ENCODE measurements around the gene PPP1R9B. TPM values are rescaled to one million over a fixed set of nuclear protein-coding genes. Genes with fewer than 3 reads are reported as not detected.

Gene PPP1R9B
- total RNA-seq, 3 donors from 2014 or later (not counting 1 experiment from before 2014, with no cell fraction given): 124 to 162 (median 135) TPM

DNA sequence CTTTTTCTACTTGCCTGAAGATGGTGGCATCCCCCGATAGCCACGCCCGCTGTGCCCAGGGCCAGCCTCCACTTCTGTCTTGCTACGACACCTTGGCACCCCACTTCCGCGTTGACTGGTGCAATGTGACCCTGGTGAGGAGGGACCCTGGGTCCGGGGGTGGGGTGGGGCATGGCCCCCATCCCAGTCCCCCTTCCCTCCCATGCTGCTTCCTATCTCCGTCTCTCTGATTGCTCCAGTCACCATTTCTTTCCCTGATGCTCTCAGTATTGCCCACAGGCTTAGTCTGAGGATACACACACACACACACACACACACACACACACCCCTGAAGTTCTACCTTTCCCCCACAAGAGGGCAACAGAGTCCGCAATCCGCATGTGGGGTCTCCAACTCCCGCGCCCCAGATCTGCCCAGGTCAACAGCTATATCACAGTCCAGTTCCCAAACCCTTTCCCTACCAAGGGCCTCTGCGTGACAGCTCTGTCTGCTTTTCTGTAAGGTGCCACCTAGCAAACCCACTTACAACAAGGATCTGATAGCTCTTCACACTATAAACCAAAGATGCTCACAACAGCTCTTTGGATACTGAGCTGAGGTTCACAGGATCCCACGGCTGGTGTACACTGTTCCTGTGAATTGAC lies 18.8 kb upstream of the PPP1R9B start:
- Histone ChIP-seq H3K27ac (ENCODE audit: low read length) (peak overlapping the region; percentile 43), H3K4me1 (ENCODE audit: control insufficient read depth, insufficient read depth, low read length) (peaks cover 17% of the 10 kb centered on the region), H3K27me3 (ENCODE audit: control insufficient read depth, insufficient read depth, low read length) (no peaks in the 10 kb centered on the region), H3K4me3 (ENCODE audit: low read length) (peak overlapping the region; percentile 7), H3K36me3 (ENCODE audit: control insufficient read depth, insufficient read depth, low read length) (no peaks in the 10 kb centered on the region), H3K9me3 (ENCODE audit: control insufficient read depth, insufficient read depth, low read length) (no peaks in the 10 kb centered on the region)
- TF ChIP-seq, protein P1, sequence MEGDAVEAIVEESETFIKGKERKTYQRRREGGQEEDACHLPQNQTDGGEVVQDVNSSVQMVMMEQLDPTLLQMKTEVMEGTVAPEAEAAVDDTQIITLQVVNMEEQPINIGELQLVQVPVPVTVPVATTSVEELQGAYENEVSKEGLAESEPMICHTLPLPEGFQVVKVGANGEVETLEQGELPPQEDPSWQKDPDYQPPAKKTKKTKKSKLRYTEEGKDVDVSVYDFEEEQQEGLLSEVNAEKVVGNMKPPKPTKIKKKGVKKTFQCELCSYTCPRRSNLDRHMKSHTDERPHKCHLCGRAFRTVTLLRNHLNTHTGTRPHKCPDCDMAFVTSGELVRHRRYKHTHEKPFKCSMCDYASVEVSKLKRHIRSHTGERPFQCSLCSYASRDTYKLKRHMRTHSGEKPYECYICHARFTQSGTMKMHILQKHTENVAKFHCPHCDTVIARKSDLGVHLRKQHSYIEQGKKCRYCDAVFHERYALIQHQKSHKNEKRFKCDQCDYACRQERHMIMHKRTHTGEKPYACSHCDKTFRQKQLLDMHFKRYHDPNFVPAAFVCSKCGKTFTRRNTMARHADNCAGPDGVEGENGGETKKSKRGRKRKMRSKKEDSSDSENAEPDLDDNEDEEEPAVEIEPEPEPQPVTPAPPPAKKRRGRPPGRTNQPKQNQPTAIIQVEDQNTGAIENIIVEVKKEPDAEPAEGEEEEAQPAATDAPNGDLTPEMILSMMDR (IDR thresholded peaks at IDR 0.05): no peak
- H3K36me3 Mint-ChIP-seq: no peaks in the 10 kb centered on the region
- peak overlapping the region; percentile 73 to 74 for H3K27ac Mint-ChIP-seq
- peak overlapping the region; percentile 49 for H3K4me3 Mint-ChIP-seq
- intact Hi-C loops (cut with micrococcal nuclease): loop anchor here (5.0 kb wide), 1 partner anchor 37 kb away; the partner anchor contains the start of gene SAMD14
- H3K9me3 Mint-ChIP-seq: no peaks in the 10 kb centered on the region
- DNase-seq (peak; percentile 47 to 81), ATAC-seq (peak; percentile 85 to 90 (median 86))
- 20% methylated on average over 14 of the region's 14 CpGs for WGBS (ENCODE audit: insufficient coverage)
- peaks cover 12% of the 10 kb centered on the region in 2 donors for H3K4me1 Mint-ChIP-seq
- H3K27me3 Mint-ChIP-seq (ENCODE audit: low read depth in 2 of 2): peaks cover 0 to 8% of the 10 kb centered on the region in 2 donors

DNA sequence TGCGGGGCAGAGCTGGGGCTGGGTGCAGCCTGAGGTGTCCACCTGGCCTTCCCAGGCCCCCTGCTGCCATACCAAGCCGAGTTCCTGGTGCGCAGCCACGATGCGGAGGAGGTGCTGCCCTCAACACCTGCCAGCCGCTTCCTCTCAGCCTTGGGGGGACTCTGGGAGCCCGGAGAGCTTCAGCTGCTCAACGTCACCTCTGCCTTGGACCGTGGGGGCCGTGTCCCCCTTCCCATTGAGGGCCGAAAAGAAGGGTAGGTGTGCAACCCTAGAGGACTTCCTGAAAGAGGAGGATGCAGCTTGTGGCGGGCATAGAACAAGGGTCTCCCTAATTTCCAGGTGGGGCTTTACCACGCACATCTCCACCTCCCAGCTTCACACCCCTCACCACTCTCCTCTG lies 17.8 kb upstream of the PPP1R9B start:
- H3K9me3 ChIP-seq (ENCODE audit: control insufficient read depth, insufficient read depth, low read length): no peaks in the 10 kb centered on the region
- H3K4me3 Mint-ChIP-seq: no peak overlapping the region
- WGBS (ENCODE audit: insufficient coverage): 75% methylated on average over 13 of the region's 13 CpGs
- TF ChIP-seq, protein P1 (IDR thresholded peaks at IDR 0.05): no peak
- H3K27me3 Mint-ChIP-seq (ENCODE audit: low read depth in 2 of 2): peaks cover 0 to 8% of the 10 kb centered on the region in 2 donors
- ATAC-seq (no peak), DNase-seq (no peak)
- no peaks in the 10 kb centered on the region for H3K9me3 Mint-ChIP-seq
- H3K27me3 ChIP-seq (ENCODE audit: control insufficient read depth, insufficient read depth, low read length): no peaks in the 10 kb centered on the region
- no peaks in the 10 kb centered on the region for H3K36me3 Mint-ChIP-seq
- intact Hi-C loops (cut with micrococcal nuclease): loop anchor here (5.0 kb wide), 1 partner anchor 36 kb away; the partner anchor contains the start of gene SAMD14
- no peaks in the 10 kb centered on the region for H3K36me3 ChIP-seq (ENCODE audit: control insufficient read depth, insufficient read depth, low read length)
- H3K4me3 ChIP-seq (ENCODE audit: low read length): no peak overlapping the region
- peaks cover 21% of the 10 kb centered on the region for H3K4me1 ChIP-seq (ENCODE audit: control insufficient read depth, insufficient read depth, low read length)
- no peak overlapping the region for H3K27ac ChIP-seq (ENCODE audit: low read length)
- H3K4me1 Mint-ChIP-seq: peaks cover 12% of the 10 kb centered on the region in 2 donors
- H3K27ac Mint-ChIP-seq: peak overlapping the region in 1 of 2 donors; percentile 73

DNA sequence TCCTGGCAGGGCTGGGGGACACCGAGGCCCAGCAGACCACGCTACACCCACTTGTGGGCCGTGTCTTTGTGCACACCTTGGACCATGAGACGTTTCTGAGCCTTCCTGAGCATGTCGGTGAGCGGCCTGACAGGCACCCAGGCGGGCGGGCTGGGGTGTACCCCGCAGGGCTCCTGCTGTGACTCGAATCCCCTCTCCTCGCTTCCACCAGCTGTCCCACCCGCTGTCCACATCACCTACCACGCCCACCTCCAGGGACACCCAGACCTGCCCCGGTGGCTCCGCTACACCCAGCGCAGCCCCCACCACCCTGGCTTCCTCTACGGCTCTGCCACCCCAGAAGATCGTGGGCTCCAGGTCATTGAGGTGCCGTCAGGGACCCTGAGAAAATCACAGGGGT lies 16.9 kb upstream of the PPP1R9B start:
- Mint-ChIP-seq H3K27me3 (ENCODE audit: low read depth in 2 of 2) (peaks cover 0 to 8% of the 10 kb centered on the region in 2 donors), H3K4me3 (no peak overlapping the region), H3K36me3 (no peaks in the 10 kb centered on the region), H3K27ac (no peak overlapping the region), H3K9me3 (no peaks in the 10 kb centered on the region), H3K4me1 (peaks cover 14 to 15% of the 10 kb centered on the region in 2 donors)
- no peak for ATAC-seq
- no peaks in the 10 kb centered on the region for H3K27me3 ChIP-seq (ENCODE audit: control insufficient read depth, insufficient read depth, low read length)
- 91% methylated on average over 18 of the region's 19 CpGs for WGBS (ENCODE audit: insufficient coverage)
- no peaks in the 10 kb centered on the region for H3K36me3 ChIP-seq (ENCODE audit: control insufficient read depth, insufficient read depth, low read length)
- H3K9me3 ChIP-seq (ENCODE audit: control insufficient read depth, insufficient read depth, low read length): no peaks in the 10 kb centered on the region
- TF ChIP-seq, protein P1 (IDR thresholded peaks at IDR 0.05): no peak
- H3K4me3 ChIP-seq (ENCODE audit: low read length): no peak overlapping the region
- intact Hi-C loops (cut with micrococcal nuclease): loop anchor here (5.0 kb wide), 1 partner anchor 35 kb away; the partner anchor contains the start of gene SAMD14
- no peak overlapping the region for H3K27ac ChIP-seq (ENCODE audit: low read length)
- DNase-seq: no peak
- peaks cover 21% of the 10 kb centered on the region for H3K4me1 ChIP-seq (ENCODE audit: control insufficient read depth, insufficient read depth, low read length)
